GM10248 (cell line): Measurements from ENCODE around the gene CEP170B.

Source experiments
- CTCF ChIA-PET: fragments of 300-600 bp; sonication (Branson Sonifier 250); formaldehyde crosslinking; extraction: SDS; loops from one replicate; lab custom pipeline; 2021; ENCODE audit warnings: antibody characterized with exemption; lab: Yijun Ruan, JAX
- POLR2A ChIA-PET: fragments of 350-650 bp; sonication (Branson Sonifier 250); formaldehyde crosslinking; extraction: SDS; loops from one replicate; lab custom pipeline; 2020; ENCODE audit warnings: antibody characterized with exemption; lab: Yijun Ruan, JAX
- DNase-seq: peaks from one replicate; pipeline ENCODE4 v3.0.0; 2012; ENCODE audit errors: extremely low spot score
- TF ChIP-seq, protein P1 (sequence below): IDR thresholded peaks from 2 replicates; pipeline ENCODE4 v1.5.1; 2012; ENCODE audit warnings: mild to moderate bottlenecking, low read depth; ENCODE audit errors: extremely low read depth, missing control alignments, control extremely low read depth

The CEP170B gene

DNA sequence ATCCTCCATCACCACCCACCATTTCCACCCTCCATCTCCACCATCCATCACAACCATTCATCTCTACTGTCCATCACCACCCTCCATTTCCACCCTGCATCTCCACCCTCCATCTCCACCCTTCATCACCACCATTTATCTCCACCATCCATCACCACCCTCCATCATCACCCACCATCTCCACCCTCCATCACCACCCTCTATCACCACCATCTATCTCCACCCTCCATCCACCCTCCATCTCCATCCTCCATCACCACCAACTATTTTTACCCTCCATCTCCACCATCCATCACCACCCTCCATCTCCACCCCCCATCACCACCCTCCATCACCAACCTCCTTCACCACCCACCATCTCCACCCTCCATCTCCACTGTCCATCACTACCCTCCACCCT is 4.7 kb upstream of the CEP170B start:
- ChIA-PET POLR2A (no interaction called here), CTCF (no interaction called here)
- TF ChIP-seq, protein P1, sequence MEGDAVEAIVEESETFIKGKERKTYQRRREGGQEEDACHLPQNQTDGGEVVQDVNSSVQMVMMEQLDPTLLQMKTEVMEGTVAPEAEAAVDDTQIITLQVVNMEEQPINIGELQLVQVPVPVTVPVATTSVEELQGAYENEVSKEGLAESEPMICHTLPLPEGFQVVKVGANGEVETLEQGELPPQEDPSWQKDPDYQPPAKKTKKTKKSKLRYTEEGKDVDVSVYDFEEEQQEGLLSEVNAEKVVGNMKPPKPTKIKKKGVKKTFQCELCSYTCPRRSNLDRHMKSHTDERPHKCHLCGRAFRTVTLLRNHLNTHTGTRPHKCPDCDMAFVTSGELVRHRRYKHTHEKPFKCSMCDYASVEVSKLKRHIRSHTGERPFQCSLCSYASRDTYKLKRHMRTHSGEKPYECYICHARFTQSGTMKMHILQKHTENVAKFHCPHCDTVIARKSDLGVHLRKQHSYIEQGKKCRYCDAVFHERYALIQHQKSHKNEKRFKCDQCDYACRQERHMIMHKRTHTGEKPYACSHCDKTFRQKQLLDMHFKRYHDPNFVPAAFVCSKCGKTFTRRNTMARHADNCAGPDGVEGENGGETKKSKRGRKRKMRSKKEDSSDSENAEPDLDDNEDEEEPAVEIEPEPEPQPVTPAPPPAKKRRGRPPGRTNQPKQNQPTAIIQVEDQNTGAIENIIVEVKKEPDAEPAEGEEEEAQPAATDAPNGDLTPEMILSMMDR: no peak
- DNase-seq: no peak

DNA sequence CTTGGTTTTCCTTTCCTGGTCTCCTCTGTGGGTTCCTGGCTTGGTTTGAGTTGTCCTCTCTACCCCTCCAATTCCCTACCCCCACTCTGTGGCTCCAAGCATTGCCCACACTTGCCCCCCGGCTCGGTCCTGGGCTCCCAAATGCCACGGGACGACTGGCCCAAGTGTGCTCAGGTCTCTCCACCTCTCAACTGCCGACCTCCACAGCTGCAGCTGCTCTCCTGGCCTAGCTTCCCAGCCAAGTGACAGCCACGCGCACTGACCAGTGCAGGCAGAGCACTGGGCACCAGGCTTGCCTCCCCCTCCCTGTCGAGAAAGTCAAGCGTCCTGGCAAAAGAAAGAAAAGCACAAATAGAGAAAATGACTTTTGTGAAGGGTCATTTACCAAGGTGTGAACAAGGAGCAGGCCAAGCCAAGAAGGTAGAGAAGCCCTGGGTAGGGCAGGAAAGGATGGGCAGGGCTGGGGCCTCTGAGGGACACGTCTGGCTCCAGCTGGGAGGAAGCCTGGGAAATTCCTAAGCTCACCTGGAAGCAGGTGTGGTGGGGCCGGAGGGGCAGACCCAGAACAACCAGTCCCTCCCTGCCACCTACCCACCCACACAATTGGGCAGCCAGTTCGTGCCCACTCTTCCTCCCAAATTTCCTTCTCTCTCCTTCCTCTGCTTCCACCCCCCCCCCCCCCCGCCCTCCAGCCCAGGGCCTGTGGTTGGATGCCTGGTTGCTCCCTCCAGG is 1.8 kb upstream of the CEP170B start:
- TF ChIP-seq, protein P1: no peak
- DNase-seq: no peak
- POLR2A ChIA-PET: no interaction called here
- CTCF ChIA-PET: no interaction called here

DNA sequence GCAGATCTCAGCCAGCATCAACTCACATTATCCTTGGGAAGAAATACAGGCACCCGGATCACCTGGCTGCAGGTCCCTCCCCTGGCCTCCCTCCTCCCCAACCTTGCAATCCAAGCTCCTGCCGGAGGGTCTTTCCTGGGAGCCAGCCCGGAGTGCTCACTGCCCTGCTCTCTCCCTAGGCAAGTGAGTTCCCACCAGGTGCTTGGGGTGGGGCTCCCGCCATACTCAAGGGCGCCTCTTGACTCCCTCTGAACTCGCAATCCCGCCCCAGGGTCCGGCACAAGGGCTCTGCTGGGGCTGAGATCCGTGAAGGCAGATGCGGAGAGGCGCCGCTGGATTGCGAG is 1.2 kb upstream of the CEP170B start:
- no peak for DNase-seq
- POLR2A ChIA-PET: no interaction called here
- TF ChIP-seq, protein P1: no peak
- CTCF ChIA-PET: no interaction called here

- TF ChIP-seq, protein P1: no peak
- no peak for DNase-seq
- ChIA-PET POLR2A (no interaction called here), CTCF (no interaction called here)
Observed at GRCh38 chr14:104864267-104865080, 594 bp upstream of the CEP170B start.

DNA sequence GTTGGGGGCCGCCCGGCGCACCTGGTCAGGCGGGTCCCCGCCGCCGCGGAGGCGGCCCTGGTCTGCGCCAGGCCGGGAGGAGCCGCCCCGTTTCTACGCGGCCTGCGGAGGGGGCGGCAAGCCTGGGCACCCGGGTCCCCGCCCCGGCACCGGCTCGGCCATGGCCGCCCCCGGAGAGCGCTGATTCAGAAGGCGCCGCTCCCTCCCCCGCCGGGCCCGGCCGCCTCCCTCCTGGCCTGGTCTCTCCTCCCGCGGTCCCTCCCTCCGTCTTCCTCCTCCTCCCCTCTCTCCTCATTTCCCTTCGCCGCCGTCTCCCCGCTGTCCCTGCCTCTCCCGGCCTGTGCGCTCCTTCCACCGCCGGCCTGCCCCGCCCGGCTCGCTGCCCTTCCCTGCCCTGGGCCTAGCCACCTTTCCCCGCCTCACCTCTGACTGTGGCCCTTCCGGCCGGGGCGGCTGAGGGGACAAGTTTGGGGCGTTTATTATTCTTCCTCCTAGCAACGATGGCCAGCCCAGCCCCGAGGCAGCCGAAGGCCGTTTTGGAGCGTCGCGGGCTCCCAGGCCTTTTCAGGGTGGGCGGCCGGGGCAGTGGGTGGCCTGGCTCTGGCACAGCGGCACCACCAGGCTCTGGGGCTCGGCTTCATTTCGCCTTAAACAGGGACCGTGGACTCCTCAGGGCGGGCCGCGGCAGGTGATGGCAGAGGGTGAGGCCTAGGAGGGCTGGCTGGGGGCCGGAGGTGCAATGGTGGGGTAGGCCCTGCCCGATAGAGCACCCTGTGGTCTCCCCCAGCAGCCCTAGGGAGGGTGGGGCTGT is 768 bp downstream of the CEP170B start:
- ChIA-PET POLR2A (no interaction called here), CTCF (no interaction called here)
- no peak for DNase-seq
- TF ChIP-seq, protein P1: no peak
